Loucy (cell line): ENCODE results near the gene LEPROT.

Experiments
- H2AFZ ChIP-seq: fragments of 200-600 bp; sonication (generic); 2 replicates; pipeline ENCODE4 v1.6.0; 2016; ENCODE audit warnings: antibody characterized with exemption, mild to moderate bottlenecking, low read length, moderate library complexity
- H3F3A ChIP-seq: fragments of 200-600 bp; 2 replicates; pipeline ENCODE4 v1.6.0; 2016; ENCODE audit warnings: antibody characterized with exemption, low read depth, mild to moderate bottlenecking
- H3K27me3 ChIP-seq: fragments of 200-600 bp; sonication (generic); 2 replicates; pipeline ENCODE4 v1.6.1; 2014; ENCODE audit warnings: low read length, mild to moderate bottlenecking; ENCODE audit not compliant: insufficient read depth, poor library complexity, severe bottlenecking
- H3K36me3 ChIP-seq: fragments of 200-600 bp; sonication (generic); 2 replicates; pipeline ENCODE4 v1.6.1; 2016; ENCODE audit warnings: low read length; ENCODE audit not compliant: insufficient read depth
- H3K4me1 ChIP-seq: fragments of 200-600 bp; sonication (generic); 2 replicates; pipeline ENCODE4 v1.5.1; 2014; ENCODE audit warnings: low read length, mild to moderate bottlenecking; ENCODE audit not compliant: insufficient read depth, poor library complexity, severe bottlenecking
- H3K4me2 ChIP-seq: fragments of 200-600 bp; sonication (generic); 2 replicates; pipeline ENCODE4 v1.6.0; 2014; ENCODE audit warnings: antibody characterized with exemption, low read length, low read depth, mild to moderate bottlenecking; ENCODE audit not compliant: poor library complexity, severe bottlenecking
- H3K4me3 ChIP-seq: fragments of 200-600 bp; sonication (generic); 2 replicates; pipeline ENCODE4 v1.5.1; 2014; ENCODE audit warnings: low read length, mild to moderate bottlenecking, mixed read lengths; ENCODE audit not compliant: poor library complexity, severe bottlenecking
- H3K79me2 ChIP-seq: fragments of 200-600 bp; sonication (generic); 2 replicates; pipeline ENCODE4 v1.6.1; 2014; ENCODE audit warnings: low read length; ENCODE audit not compliant: insufficient read depth
- H3K9ac ChIP-seq: fragments of 200-600 bp; sonication (generic); 2 replicates; pipeline ENCODE4 v1.6.0; 2014; ENCODE audit warnings: mild to moderate bottlenecking, low read depth, low read length, moderate library complexity; ENCODE audit not compliant: poor library complexity, severe bottlenecking
- H3K9me2 ChIP-seq: fragments of 200-600 bp; sonication (generic); replicated peaks from 2 replicates; pipeline ENCODE4 v1.6.1; 2016; ENCODE audit warnings: low read depth, low read length, mixed read lengths
- H3K9me3 ChIP-seq: fragments of 200-600 bp; sonication (generic); 2 replicates; pipeline ENCODE4 v1.6.1; 2014; ENCODE audit warnings: mild to moderate bottlenecking, antibody characterized with exemption, low read length, low read depth; ENCODE audit not compliant: insufficient read depth
- H4K20me1 ChIP-seq: fragments of 200-600 bp; sonication (generic); 2 replicates; pipeline ENCODE4 v1.6.0; 2014; ENCODE audit warnings: antibody characterized with exemption, low read length, mild to moderate bottlenecking; ENCODE audit not compliant: insufficient read depth, poor library complexity, severe bottlenecking
- EZH2phosphoT487 ChIP-seq: fragments of 200-600 bp; IDR thresholded peaks from 2 replicates; pipeline ENCODE4 v1.6.1; 2018; ENCODE audit warnings: antibody characterized with exemption, mild to moderate bottlenecking, moderate library complexity, borderline replicate concordance
- TF ChIP-seq, protein P1 (sequence below): fragments of 200-600 bp; sonication (generic); conservative IDR thresholded peaks from 2 replicates; pipeline ENCODE4 v1.5.1; 2014; ENCODE audit warnings: mild to moderate bottlenecking, antibody characterized with exemption, low read length

LEPROT gene

DNA sequence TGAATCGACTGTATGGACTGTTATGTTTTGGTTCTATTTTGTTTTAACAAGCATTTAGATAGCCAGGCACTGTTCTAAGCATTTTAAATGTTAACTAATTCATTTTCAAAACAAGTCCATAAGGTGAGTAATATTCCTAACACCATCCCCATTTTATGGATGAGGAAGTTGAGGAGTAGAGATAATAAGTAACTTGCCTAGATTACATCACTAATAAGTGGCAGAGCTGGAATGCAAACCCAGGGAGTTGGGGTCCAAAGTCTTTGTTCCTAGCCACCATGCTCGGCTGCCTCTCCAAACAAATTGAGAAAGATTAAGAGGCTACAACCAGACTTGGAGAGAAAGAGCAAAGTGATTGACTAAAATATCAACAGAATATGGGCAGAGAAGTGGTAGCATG lies 12.6 kb upstream of the LEPROT start:
- Histone ChIP-seq H3K4me3 (no peak overlapping the region), H3K36me3 (peaks cover 22% of the 10 kb centered on the region; the same call in 1 of the 2 replicates), H3K27me3 (no peaks in the 10 kb centered on the region), H4K20me1 (no peaks in the 10 kb centered on the region), H2AFZ (no peak overlapping the region), H3K79me2 (no peaks in the 10 kb centered on the region), H3K9me2 (no peaks in the 10 kb centered on the region), H3K4me1 (no peaks in the 10 kb centered on the region), H3K9me3 (no peaks in the 10 kb centered on the region), H3K4me2 (no peak overlapping the region), H3K9ac (no peak overlapping the region), H3F3A (no peaks in the 10 kb centered on the region)
- TF ChIP-seq EZH2phosphoT487, result no peak
- TF ChIP-seq, protein P1, sequence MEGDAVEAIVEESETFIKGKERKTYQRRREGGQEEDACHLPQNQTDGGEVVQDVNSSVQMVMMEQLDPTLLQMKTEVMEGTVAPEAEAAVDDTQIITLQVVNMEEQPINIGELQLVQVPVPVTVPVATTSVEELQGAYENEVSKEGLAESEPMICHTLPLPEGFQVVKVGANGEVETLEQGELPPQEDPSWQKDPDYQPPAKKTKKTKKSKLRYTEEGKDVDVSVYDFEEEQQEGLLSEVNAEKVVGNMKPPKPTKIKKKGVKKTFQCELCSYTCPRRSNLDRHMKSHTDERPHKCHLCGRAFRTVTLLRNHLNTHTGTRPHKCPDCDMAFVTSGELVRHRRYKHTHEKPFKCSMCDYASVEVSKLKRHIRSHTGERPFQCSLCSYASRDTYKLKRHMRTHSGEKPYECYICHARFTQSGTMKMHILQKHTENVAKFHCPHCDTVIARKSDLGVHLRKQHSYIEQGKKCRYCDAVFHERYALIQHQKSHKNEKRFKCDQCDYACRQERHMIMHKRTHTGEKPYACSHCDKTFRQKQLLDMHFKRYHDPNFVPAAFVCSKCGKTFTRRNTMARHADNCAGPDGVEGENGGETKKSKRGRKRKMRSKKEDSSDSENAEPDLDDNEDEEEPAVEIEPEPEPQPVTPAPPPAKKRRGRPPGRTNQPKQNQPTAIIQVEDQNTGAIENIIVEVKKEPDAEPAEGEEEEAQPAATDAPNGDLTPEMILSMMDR, result no peak

DNA sequence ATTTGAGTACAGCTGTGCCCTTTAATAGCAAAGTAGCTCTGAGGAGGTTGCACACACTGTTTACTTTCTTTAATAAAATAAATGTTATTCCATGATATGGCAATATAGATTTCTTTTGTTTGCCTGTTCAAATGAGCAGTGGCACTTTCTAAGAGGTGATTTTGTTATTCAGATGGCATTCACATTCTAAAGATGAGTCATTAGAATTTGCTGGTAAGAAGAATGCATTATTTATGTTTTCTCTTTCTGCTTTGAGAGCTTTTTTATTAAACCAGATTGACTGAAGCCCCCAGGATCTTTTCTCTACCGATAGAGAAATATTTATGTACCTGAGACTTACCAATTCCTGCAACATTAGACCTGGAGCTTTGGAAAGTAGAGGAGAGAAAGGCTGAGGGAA lies 11.2 kb upstream of the LEPROT start:
- H3K9me2 ChIP-seq, result no peaks in the 10 kb centered on the region
- no peak overlapping the region for H3K4me2 ChIP-seq
- peaks cover 22% of the 10 kb centered on the region; the same call in 1 of the 2 replicates for H3K36me3 ChIP-seq
- no peaks in the 10 kb centered on the region for H3K9me3 ChIP-seq
- no peak overlapping the region for H2AFZ ChIP-seq
- no peaks in the 10 kb centered on the region for H3F3A ChIP-seq
- no peaks in the 10 kb centered on the region for H3K4me1 ChIP-seq
- H3K79me2 ChIP-seq, result no peaks in the 10 kb centered on the region
- H3K9ac ChIP-seq, result no peak overlapping the region
- no peaks in the 10 kb centered on the region for H4K20me1 ChIP-seq
- no peak for TF ChIP-seq EZH2phosphoT487
- TF ChIP-seq, protein P1, result no peak
- no peaks in the 10 kb centered on the region for H3K27me3 ChIP-seq
- no peak overlapping the region for H3K4me3 ChIP-seq

DNA sequence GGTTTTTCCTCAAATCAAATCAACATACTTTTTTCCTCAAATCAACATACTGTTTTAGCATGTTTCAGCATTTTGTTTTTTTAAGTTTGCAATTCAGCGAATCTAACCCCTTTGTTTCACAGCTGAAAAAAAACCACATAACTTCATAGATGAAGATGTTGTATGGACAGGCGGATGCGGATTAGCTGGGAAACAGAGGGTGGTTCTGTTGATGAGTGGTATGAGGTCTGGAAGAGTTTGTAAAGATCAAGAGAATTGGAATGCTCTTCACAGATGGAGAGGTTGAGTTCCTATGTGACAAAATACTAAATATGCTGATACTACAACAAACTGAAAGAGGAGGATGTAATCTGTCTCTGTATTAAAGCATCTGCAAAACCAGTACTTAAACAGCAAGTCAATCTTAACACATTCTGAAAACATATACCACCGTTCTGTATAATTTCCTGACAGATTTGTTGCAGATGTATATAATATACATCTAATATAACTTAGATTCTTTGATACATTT lies 10.6 kb upstream of the LEPROT start:
- H3K9me2 ChIP-seq, result no peaks in the 10 kb centered on the region
- no peaks in the 10 kb centered on the region for H3F3A ChIP-seq
- no peak overlapping the region for H2AFZ ChIP-seq
- no peaks in the 10 kb centered on the region for H4K20me1 ChIP-seq
- H3K27me3 ChIP-seq, result no peaks in the 10 kb centered on the region
- no peak overlapping the region for H3K4me3 ChIP-seq
- no peaks in the 10 kb centered on the region for H3K4me1 ChIP-seq
- TF ChIP-seq, protein P1, result no peak
- H3K4me2 ChIP-seq, result no peak overlapping the region
- no peaks in the 10 kb centered on the region for H3K9me3 ChIP-seq
- H3K36me3 ChIP-seq, result peaks cover 22% of the 10 kb centered on the region; the same call in 1 of the 2 replicates
- H3K79me2 ChIP-seq, result no peaks in the 10 kb centered on the region
- H3K9ac ChIP-seq, result no peak overlapping the region
